RPMI7951 (cell line): Measurements from ENCODE around the gene COX4I1. TPM values are rescaled to one million over a fixed set of nuclear protein-coding genes. Genes with fewer than 3 reads are reported as not detected.

ENCODE experiments used
- DNase-seq: peaks from one replicate; pipeline ENCODE4 v3.0.0-alpha.2; 2012; ENCODE audit warnings: low read depth
- total RNA-seq: library from RNA; depleted of rRNA; stranded (reverse); fragments of >200 nt; shearing (Covaris generic); gene quantifications from 2 replicates; pipeline ENCODE4 v1.2.3, GENCODE V29; 2014

The COX4I1 gene
- total RNA-seq, 1 experiment from 2014 or later = 560 TPM

DNA sequence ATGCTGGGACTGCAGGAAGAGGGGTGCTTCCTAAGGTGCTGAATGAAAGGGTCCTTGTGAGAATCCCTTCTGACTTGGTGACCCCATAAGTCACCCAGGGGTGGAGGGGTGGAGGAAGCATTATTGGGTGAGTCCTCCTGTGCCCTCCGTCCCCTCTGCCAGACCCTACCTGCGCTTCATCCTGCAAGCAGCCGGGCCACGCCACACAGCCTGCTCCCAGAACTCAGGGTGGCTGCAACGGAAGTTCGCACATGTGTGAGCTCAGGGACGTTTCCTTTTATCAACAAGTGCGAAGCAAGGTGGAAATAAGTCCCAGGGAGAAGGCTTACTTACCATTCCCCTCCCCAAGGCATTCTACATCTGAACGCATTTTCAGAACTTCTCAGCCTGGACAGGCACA is 40.9 kb downstream of the COX4I1 start:
- no peak for DNase-seq

DNA sequence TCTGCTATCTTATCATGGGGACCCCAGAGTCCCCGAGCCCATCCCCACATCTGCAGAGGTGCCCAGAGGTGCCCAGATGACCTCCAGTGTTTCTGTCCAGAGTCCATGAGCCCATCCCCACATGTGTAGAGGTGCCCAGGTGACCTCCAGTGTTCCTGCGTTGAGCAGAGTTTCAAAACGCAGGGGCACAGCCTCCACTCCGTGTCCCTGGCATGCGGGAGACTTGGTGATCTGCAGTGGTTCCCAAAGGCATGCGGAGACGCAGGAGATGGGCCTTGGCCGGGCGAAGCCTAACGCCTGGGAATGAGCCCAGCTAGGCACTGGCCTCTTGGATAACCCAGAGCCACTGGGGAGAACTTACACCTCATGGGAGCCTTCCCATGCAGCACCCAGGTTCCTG is 41.3 kb downstream of the COX4I1 start:
- no peak for DNase-seq

DNA sequence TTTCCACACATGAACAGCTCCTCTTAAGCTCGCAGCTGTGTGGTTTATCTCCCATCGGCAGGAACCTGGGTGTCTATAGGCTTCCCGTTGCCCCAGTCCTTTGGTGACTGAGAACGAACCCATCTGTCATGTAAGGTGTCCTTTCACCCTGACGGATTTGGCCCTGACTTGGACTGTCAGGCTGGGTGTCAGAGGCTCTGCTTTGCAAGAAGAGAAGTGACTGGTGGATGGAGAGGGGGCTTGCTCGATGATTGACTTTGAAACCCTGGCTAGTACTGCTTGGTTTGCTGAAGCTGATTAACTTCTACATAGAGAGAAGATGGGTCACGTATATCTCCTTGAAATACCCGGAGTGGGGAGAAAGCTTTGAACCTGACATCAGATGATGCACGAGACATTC is 42.9 kb downstream of the COX4I1 start:
- DNase-seq = no peak

DNA sequence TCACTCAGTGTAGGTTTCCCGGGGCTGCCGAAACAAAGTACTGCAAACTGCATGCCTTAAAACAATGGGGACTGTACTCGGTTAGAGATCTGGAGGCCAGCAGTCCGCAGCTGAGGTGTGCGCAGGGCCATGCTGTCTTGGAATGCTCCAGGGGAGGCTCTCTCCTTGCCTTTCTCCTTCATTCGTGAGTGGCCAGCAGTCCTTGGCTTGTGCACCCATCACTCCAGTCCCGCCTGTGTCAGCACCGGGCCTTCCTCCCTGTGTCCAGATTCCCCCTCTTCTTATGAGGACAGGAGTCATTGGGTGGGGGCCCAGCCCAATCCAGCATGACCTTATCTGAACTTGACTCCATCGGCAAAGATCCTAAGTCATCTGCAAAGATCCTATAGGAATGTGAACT is 43.4 kb downstream of the COX4I1 start:
- no peak for DNase-seq

DNA sequence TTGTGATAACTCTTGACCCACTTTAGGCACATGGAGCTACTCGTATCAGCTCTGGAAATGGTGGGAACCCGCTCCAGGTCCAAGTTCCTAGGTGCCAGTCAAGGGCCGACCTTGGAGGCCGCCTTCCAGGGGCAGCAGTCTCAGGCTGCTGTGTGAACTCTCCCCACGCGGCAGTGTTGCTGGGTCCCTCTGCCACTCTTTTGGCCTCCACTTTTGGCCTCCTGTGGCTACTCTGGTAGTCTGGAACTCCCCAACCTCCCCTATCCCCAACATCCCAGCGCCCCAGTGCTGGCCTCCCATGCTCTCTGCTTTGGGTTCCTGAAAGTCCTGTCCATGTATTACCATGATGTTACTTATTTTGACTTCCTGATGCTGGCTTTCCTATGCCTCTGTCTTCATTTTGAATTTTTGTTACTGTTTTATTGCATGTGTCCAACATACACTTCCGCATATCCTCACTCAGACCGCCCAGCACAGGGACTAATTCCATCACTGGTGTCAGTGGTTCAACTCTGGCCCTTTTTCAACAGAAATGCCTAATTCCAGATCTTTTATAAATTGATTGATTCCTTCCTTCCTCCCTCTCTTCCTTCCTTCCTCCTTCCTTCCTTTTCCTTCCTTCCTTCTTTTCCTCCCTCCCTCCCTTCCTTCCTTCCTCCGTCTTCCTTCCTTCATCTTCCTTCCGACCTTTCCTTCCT is 44.1 kb downstream of the COX4I1 start:
- no peak for DNase-seq

DNA sequence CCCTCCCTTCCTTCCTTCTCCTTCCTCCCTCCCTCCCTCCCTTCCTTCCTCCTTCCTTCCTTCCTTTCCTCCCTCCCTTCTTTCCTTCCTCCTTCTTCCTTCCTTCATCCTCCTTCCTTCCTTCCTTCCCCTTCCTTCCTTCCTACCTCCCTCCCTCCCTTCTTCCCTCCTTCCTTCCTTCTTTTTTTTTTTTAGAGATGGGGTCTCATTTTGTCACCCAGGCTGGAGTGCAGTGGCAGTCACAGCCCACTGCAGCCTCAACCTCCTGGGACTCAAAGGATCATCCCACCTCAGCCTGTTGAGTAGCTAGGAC is 44.6 kb downstream of the COX4I1 start:
- no peak for DNase-seq

DNA sequence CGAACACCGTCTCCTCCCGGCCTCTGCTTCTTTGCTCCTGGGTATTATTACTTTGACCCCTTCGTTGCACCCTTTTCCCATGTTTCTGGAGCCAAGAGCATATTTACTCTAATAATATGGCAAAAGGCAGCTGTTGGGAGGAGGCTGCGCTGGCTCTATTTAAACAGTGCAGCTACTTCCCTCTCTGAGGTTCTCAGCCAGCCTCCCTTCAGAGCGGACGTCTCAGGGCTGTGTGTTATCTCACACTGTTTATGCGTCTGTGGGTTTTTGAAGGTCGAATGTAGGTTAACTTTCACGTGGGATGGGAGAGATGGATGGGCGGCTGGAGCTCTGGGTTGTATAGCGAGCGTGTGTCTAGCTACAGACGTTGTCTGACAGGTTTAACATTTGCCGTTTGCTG is 45.3 kb downstream of the COX4I1 start:
- no peak for DNase-seq

DNA sequence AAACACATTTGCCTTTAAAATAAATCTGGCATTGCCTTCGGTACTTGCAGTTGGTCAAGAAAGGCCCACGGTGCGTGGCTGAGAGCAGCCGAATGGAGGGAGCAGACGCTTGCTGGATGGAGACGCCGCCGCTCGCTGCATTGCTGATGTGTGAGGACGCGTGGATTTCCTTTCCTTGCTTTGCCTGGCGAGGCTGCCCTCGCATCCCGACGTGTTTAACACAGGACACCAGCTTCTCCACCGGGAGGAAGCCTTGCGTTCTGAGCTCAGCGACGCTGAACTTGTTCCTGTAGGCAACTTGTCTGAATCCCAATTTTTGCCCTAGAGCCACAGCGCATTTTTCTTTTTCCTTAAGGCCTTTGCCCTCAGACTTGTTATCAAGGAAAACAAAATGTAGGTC is 45.8 kb downstream of the COX4I1 start:
- DNase-seq = no peak

DNA sequence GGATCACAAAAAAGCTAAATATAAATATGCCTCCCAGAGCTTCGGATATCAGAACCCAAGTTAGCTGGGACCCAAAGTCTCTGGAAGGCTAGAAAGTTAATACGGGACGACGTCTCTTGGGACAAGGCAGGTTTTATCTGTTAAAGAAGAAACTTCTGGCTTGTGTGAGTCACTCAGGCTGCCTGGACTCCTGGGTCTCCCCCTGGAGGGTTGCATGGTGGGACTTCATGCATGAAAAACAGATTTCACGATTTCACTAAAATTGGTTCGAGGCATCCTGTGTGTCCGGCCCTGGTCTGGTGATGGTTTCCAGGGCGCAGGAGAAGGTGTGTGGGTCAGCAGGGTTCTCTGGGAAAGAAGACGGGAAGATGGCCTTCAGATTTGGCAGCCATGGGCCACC is 47.0 kb downstream of the COX4I1 start:
- no peak for DNase-seq

DNA sequence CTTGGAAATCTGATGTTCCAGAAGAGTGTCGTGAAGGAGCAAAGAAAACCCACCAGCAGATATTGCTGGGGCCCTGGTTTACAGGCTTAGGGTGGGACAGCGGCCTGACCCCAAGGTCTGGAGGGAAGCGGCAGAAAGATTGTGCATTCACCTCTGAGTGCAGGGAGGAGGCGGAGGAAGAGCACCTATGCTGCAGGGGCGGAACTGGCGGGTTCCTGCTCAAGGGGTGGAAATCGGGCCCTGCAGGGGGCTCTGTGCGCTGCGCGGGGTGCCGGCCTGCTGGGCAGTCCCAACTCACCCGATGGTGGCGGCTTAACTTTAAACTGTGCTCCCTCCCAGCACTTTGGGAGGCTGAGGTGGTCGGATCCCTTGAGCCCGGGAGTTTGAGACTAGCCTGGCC is 47.5 kb downstream of the COX4I1 start:
- no peak for DNase-seq

DNA sequence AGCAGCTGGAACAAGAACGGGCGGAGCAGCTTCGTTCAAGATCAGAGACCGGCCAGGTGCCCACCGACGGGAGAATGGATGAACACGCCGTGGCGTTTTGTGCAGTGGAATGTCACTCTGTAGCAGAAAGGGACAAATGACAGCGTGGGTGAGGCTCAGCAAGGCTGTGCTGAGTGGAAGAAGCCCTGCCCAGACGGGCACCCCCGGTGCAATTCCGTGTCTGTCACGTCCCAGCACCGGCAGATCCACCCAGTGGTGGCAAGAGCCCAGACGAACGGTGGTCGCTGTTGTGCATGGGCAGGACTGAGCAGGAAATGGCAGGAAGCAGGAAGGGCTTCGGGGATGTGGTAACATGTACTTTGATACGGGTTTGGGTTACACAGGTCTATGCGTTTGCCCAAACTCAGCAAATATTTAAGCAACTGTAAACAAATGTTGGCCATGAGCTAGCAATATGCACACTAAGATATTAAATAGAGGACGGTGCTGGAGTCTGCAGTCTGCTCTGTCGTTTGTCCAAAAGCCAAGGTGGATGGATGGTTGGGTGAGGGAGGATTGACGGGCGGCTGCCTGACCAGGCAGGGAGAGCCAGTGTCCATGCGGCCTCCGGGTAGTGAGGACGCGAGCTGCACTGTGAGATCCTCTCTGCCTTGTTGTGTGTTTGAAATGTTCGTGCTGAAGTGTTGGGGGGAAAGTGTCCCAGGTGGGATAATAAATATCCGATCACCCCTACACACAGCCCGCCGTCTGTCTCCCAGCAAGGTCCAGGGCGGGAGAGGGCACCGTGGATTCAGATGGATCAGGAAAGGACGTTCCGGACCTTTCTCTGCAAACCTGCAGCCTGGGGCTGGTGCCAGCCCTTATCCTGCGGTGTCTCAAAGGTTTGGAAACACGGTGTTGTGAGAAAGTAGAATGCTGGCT is 48.4 kb downstream of the COX4I1 start:
- DNase-seq = no peak

DNA sequence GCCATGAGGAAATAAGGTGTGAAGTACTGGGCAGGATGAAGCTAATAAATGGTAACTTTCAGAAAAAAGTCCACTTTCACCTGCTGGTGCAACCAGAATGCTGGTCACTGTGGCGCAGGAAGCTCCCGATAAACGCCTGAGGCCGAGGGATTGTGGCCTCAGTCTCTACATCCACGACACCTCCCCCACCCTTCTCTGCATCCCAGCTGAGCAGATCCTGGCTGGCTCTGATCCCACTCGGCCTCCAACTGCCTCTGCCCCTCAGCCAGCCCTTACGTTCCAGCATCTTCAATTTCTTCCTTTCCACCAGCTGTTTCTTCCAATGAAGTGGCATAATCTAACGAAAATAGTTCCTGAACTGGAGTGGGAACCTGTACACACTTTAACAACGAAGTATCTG is 49.5 kb downstream of the COX4I1 start:
- no peak for DNase-seq

DNA sequence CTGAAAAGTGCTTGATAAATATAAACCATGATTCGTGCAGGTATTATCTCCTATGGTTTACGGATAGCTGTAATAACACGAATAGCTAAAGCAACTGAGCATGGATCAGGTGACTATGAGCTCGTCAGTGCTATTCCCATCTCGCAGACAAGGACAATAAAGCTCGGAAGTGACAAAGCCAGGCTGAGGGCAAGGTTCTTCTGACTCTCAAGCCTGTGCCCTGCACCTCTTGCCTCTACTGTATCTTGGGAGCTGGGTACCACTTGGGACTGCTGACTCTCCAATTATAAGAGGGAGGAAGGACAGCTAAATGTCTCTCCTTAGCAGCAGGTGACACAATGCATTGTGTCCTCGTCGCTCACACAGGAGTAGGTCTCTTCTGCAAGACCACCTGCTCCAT is 49.9 kb downstream of the COX4I1 start:
- no peak for DNase-seq

DNA sequence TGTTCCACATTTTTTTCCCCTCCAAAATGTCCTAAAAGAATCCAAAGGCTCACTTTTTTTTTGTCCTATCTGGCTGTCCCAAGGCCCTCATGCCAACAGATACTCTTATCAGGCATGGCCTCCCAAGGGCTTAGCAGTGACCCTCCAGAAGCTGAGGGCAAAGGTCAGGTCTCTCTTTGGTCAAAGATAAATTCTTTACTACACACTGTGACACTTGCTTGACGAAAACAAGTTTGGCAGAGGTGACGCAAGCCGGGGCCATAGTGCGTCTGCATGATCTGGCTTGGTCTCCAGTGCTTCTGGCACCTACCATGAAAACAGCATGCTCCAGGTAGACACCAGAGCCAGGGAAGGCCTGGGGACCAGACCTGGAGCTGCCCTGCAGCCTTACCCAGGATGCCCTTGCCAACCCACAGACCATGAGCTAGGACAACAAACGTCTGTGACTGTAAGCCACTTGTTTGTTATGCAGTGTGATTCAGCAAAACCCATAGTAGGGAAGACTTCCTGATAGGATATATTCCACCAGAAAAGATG is 50.9 kb downstream of the COX4I1 start:
- DNase-seq = no peak

DNA sequence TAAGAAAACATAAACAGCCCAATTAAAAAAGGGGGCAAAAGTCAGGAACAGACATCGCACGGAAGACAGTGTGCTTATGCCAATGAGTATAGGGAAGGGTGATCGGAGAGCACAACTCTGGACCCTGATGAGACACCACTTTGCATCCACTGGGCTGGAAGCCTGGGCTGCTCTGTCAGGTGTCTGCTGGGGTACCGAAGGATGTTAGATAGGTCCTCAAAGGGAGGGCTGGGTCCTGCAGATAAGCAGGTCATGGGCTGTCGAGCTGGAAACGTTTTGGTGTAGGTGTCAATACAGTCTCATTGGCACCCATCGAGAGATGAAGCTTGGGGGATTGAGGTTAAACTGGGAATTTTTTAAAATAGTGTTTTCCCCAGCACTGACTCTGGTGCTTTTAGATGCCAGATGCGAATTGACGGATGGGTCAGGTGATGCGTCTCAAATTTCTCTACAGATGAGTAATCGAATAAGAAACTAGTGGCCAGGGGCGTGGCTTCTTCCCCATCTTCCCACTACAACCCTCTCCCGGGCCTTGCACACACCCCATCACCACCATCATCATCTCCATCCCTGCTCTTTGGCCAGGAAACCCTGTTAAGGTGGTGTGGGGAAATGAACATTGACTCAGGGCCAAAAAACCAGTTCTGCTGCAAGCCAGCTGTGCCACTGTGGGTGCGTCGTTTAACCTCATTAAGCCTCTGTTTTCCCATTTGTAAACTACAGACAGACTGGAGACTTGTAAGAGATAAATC is 51.7 kb downstream of the COX4I1 start:
- DNase-seq = no peak

DNA sequence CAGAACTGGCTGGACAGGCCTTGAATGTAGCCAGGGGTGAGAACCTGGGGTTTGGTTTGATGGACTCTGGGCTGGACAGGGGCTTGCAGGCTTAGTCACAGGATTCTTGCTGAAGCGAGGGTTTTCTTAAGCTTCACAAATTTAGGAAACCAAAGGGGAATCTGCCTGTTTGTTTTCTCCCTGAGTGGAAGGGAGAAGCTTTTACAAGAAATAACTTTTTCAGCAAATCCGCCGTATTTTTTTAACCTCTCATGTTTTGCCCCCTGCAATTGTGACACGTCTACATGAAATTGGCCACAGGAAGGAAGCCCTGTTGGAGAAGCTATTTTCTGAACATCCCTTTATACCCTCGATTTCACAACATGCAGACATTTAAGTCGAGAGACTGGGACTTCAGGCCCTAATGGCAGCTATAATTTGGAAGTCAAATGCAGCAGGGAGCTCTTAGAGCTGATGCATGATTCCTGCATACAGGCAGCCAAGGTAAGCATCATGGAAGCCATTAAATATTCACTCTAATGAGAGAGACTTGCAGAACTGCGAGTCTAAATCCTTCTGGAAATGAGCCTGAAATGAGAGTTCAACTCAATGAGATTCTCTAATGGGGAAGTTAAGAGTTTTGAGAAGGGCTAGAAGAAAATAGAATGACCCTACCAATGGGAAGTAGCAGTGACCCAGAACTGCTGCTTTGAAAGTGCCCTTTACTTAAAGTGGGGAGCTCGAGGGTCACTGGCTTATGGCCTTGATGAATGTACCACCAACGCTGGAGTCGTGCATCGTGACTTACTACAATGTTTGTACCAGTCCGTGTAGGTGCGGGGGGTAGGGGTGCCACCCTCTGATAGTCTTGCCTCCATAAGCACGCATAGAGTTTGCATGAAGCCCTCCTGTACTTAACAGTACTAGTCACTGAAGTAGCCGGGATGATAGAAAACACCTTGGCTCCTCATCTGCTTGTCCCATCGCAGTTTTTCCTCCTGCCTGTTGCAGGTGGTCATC is 54.4 kb downstream of the COX4I1 start:
- no peak for DNase-seq

DNA sequence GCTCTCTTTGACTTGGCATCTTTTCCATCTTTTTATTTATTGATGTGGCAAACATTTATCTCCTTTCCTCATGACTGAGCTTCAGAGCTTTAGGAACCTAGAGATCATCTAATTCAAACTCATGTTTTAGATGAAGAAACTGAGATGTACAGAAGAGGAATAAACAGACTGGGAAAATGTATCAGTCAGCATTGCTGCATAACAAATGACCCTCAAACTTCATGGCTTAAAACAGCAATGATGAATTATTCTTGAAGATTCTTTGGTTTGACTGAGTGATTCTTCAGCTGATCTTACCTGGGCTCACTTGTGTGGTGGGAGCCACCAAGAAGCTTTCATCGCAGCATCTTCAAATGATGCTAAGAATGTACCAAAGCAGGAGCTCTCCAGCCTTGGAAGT is 55.4 kb downstream of the COX4I1 start:
- no peak for DNase-seq

DNA sequence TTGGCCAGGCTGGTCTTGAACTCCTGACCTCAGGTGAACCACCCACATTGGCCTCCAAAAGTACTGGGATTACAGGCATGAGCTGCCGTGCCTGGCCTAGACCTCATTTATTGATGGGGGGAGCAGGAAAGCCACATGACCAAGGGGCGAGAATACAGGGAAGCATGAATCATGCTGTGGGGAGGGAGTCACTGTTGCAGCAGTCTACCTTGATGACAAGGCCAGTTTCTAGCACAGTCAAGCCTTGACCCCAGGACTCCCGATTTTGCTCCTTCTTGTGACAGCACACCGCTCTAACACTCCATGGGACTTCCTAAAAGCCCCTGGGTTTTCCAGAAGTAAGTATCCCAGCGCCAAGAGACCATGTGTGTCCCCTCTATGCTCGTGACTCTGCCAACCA is 56.6 kb downstream of the COX4I1 start:
- no peak for DNase-seq

DNA sequence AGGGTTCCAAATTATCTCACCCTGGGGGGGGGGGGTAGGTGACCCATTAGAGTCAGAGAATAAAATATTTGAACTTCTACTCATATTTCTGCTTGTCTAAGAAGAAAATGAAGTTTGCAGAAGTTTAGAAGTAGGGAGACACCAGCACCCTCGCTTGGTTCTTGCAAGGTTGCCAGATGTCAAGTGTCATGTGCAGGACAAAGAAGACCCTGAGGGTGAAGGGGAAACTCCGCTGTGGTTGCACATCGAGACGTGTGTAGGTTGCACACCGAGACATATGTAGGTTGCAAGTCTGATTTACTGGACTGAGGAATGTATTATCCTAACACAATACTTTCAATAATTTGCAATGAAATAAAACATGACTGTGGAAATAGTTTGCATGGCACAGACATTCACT is 57.1 kb downstream of the COX4I1 start:
- no peak for DNase-seq
